IPS-20b (cell line): ENCODE results near the gene KCTD17.

Source experiments
- H3K27ac ChIP-seq: one replicate; pipeline ENCODE4 v1.5.1; 2013; ENCODE audit warnings: low read length
- H3K27me3 ChIP-seq: 2 replicates; pipeline ENCODE4 v1.6.1; 2013; ENCODE audit warnings: mild to moderate bottlenecking, low read length, inconsistent platforms; ENCODE audit not compliant: insufficient read depth
- H3K36me3 ChIP-seq: 2 replicates; pipeline ENCODE4 v1.6.1; 2013; ENCODE audit warnings: low read depth, mild to moderate bottlenecking, inconsistent platforms, low read length, moderate library complexity; ENCODE audit not compliant: insufficient read depth
- H3K4me1 ChIP-seq: 2 replicates; pipeline ENCODE4 v1.6.1; 2013; ENCODE audit warnings: mild to moderate bottlenecking, control low read depth, inconsistent platforms, low read length, moderate library complexity; ENCODE audit not compliant: insufficient read depth
- H3K4me3 ChIP-seq: 2 replicates; pipeline ENCODE4 v1.5.1; 2013; ENCODE audit warnings: mild to moderate bottlenecking, low read length, inconsistent platforms
- H3K9ac ChIP-seq: 2 replicates; pipeline ENCODE4 v1.6.1; 2013; ENCODE audit warnings: low read depth, mild to moderate bottlenecking, inconsistent platforms, low read length, moderate library complexity
- H3K9me3 ChIP-seq: 2 replicates; pipeline ENCODE4 v1.6.1; 2013; ENCODE audit warnings: mild to moderate bottlenecking, low read depth, low read length, inconsistent platforms; ENCODE audit not compliant: insufficient read depth

Gene KCTD17

GRCh38 chr22:37077802-37078448 lies 26.4 kb downstream of the KCTD17 start:
- no peak overlapping the region for H3K4me3 ChIP-seq
- H3K27me3 ChIP-seq = peaks cover 72% of the 10 kb centered on the region
- no peak overlapping the region for H3K9ac ChIP-seq
- H3K27ac ChIP-seq = no peak overlapping the region
- no peaks in the 10 kb centered on the region for H3K9me3 ChIP-seq
- peaks cover 7% of the 10 kb centered on the region; the same call in 1 of the 2 replicates for H3K4me1 ChIP-seq
- no peaks in the 10 kb centered on the region for H3K36me3 ChIP-seq

GRCh38 chr22:37079158-37079557 lies 27.6 kb downstream of the KCTD17 start:
- Histone ChIP-seq H3K27me3 (peaks cover 59% of the 10 kb centered on the region), H3K9me3 (no peaks in the 10 kb centered on the region), H3K36me3 (no peaks in the 10 kb centered on the region), H3K4me3 (no peak overlapping the region), H3K27ac (no peak overlapping the region), H3K4me1 (peaks cover 7% of the 10 kb centered on the region; the same call in 1 of the 2 replicates), H3K9ac (no peak overlapping the region)

- H3K4me3 ChIP-seq = no peak overlapping the region
- H3K36me3 ChIP-seq = no peaks in the 10 kb centered on the region
- no peak overlapping the region for H3K9ac ChIP-seq
- H3K27ac ChIP-seq = no peak overlapping the region
- peaks cover 7% of the 10 kb centered on the region; the same call in 1 of the 2 replicates for H3K4me1 ChIP-seq
- peaks cover 54% of the 10 kb centered on the region for H3K27me3 ChIP-seq
- H3K9me3 ChIP-seq = no peaks in the 10 kb centered on the region
Observed at GRCh38 chr22:37079668-37080171, 28.2 kb downstream of the KCTD17 start.

GRCh38 chr22:37080438-37080837 lies 28.9 kb downstream of the KCTD17 start:
- Histone ChIP-seq H3K27me3 (peaks cover 46% of the 10 kb centered on the region), H3K4me3 (no peak overlapping the region), H3K27ac (no peak overlapping the region), H3K4me1 (peaks cover 7% of the 10 kb centered on the region; the same call in 1 of the 2 replicates), H3K9ac (no peak overlapping the region), H3K9me3 (no peaks in the 10 kb centered on the region), H3K36me3 (no peaks in the 10 kb centered on the region)

- Histone ChIP-seq H3K36me3 (no peaks in the 10 kb centered on the region), H3K27ac (no peak overlapping the region), H3K4me3 (no peak overlapping the region), H3K4me1 (peaks cover 7% of the 10 kb centered on the region; the same call in 1 of the 2 replicates), H3K27me3 (peaks cover 42% of the 10 kb centered on the region), H3K9me3 (no peaks in the 10 kb centered on the region), H3K9ac (no peak overlapping the region)
Observed at GRCh38 chr22:37080838-37081237, 29.3 kb downstream of the KCTD17 start.

GRCh38 chr22:37082251-37082873 lies 30.8 kb downstream of the KCTD17 start:
- Histone ChIP-seq H3K9ac (no peak overlapping the region), H3K4me1 (peaks cover 7% of the 10 kb centered on the region; the same call in 1 of the 2 replicates), H3K36me3 (no peaks in the 10 kb centered on the region), H3K9me3 (no peaks in the 10 kb centered on the region), H3K27ac (no peak overlapping the region), H3K4me3 (no peak overlapping the region), H3K27me3 (peaks cover 27% of the 10 kb centered on the region)

GRCh38 chr22:37083914-37084313 lies 32.4 kb downstream of the KCTD17 start:
- H3K9me3 ChIP-seq = no peaks in the 10 kb centered on the region
- H3K27me3 ChIP-seq = peaks cover 16% of the 10 kb centered on the region
- no peak overlapping the region for H3K4me3 ChIP-seq
- no peaks in the 10 kb centered on the region for H3K36me3 ChIP-seq
- no peak overlapping the region for H3K9ac ChIP-seq
- H3K4me1 ChIP-seq = peaks cover 7% of the 10 kb centered on the region; the same call in 1 of the 2 replicates
- H3K27ac ChIP-seq = no peak overlapping the region

- H3K4me1 ChIP-seq = peaks cover 3% of the 10 kb centered on the region; the same call in 1 of the 2 replicates
- H3K27ac ChIP-seq = no peak overlapping the region
- H3K36me3 ChIP-seq = no peaks in the 10 kb centered on the region
- no peak overlapping the region for H3K4me3 ChIP-seq
- H3K9ac ChIP-seq = no peak overlapping the region
- H3K9me3 ChIP-seq = no peaks in the 10 kb centered on the region
- peaks cover 11% of the 10 kb centered on the region for H3K27me3 ChIP-seq
Observed at GRCh38 chr22:37084385-37084784, 32.8 kb downstream of the KCTD17 start.

GRCh38 chr22:37086184-37086583 lies 34.6 kb downstream of the KCTD17 start:
- Histone ChIP-seq H3K4me3 (no peak overlapping the region), H3K27me3 (0 out of 2 replicates have a peak, but pooled peaks cover 3% of the 10 kb centered on the region), H3K9ac (no peak overlapping the region), H3K9me3 (no peaks in the 10 kb centered on the region), H3K36me3 (no peaks in the 10 kb centered on the region), H3K4me1 (no peaks in the 10 kb centered on the region), H3K27ac (no peak overlapping the region)

GRCh38 chr22:37088108-37088605 lies 36.6 kb downstream of the KCTD17 start:
- no peak overlapping the region for H3K4me3 ChIP-seq
- no peaks in the 10 kb centered on the region for H3K4me1 ChIP-seq
- no peak overlapping the region for H3K27ac ChIP-seq
- no peaks in the 10 kb centered on the region for H3K36me3 ChIP-seq
- H3K9me3 ChIP-seq = no peaks in the 10 kb centered on the region
- no peaks in the 10 kb centered on the region for H3K27me3 ChIP-seq
- no peak overlapping the region for H3K9ac ChIP-seq

- no peaks in the 10 kb centered on the region for H3K9me3 ChIP-seq
- no peaks in the 10 kb centered on the region for H3K4me1 ChIP-seq
- no peak overlapping the region for H3K9ac ChIP-seq
- H3K27ac ChIP-seq = no peak overlapping the region
- H3K36me3 ChIP-seq = no peaks in the 10 kb centered on the region
- no peak overlapping the region for H3K4me3 ChIP-seq
- H3K27me3 ChIP-seq = no peaks in the 10 kb centered on the region
Observed at GRCh38 chr22:37088750-37089408, 37.3 kb downstream of the KCTD17 start.
